OCI-LY1 (cell line): ENCODE data around the gene MYOZ3.
A peak's percentile ranks its signal among the peaks of the same experiment; 100 is the strongest.

Source experiments
- H2AFZ ChIP-seq: fragments of 200-600 bp; sonication (generic), shearing (Covaris generic); 2 replicates; pipeline ENCODE4 v1.6.0; 2014; ENCODE audit warnings: antibody characterized with exemption, mild to moderate bottlenecking, low read length
- H3F3A ChIP-seq: fragments of 200-600 bp; sonication (generic), shearing (Covaris generic); 2 replicates; pipeline ENCODE4 v1.6.0; 2014; ENCODE audit warnings: mild to moderate bottlenecking, antibody characterized with exemption, low read length, moderate library complexity; ENCODE audit not compliant: insufficient read depth
- H3K27ac ChIP-seq: fragments of 200-600 bp; sonication (generic); 2 replicates; pipeline ENCODE4 v1.5.1; 2014; ENCODE audit warnings: low read length, mixed run types, mild to moderate bottlenecking, low read depth; ENCODE audit not compliant: poor library complexity, severe bottlenecking
- H3K27me3 ChIP-seq: fragments of 200-600 bp; sonication (generic); 2 replicates; pipeline ENCODE4 v1.6.0; 2014; ENCODE audit warnings: antibody characterized with exemption, mild to moderate bottlenecking, low read length, moderate library complexity; ENCODE audit not compliant: insufficient read depth
- H3K36me3 ChIP-seq: fragments of 200-600 bp; sonication (generic); 2 replicates; pipeline ENCODE4 v1.6.1; 2014; ENCODE audit warnings: mild to moderate bottlenecking, antibody characterized with exemption, low read length, moderate library complexity, mixed read lengths; ENCODE audit not compliant: insufficient read depth
- H3K4me1 ChIP-seq: fragments of 200-600 bp; sonication (generic); 2 replicates; pipeline ENCODE4 v1.5.1; 2014; ENCODE audit warnings: mild to moderate bottlenecking, low read length, moderate library complexity; ENCODE audit not compliant: insufficient read depth, severe bottlenecking
- H3K4me2 ChIP-seq: fragments of 200-600 bp; sonication (generic), shearing (Covaris generic); 2 replicates; pipeline ENCODE4 v1.6.1; 2014; ENCODE audit warnings: low read length
- H3K4me3 ChIP-seq: fragments of 200-600 bp; sonication (generic); 2 replicates; pipeline ENCODE4 v1.5.1; 2014; ENCODE audit warnings: low read length, low read depth, mild to moderate bottlenecking, mixed read lengths; ENCODE audit not compliant: poor library complexity, severe bottlenecking
- H3K79me2 ChIP-seq: fragments of 200-600 bp; shearing (Covaris generic); 2 replicates; pipeline ENCODE4 v1.6.1; 2016; ENCODE audit warnings: mixed run types, low read length, mixed read lengths; ENCODE audit not compliant: insufficient read depth
- H3K9ac ChIP-seq: fragments of 200-600 bp; sonication (generic), shearing (Covaris generic); 2 replicates; pipeline ENCODE4 v1.6.1; 2014; ENCODE audit warnings: mild to moderate bottlenecking, low read length, mixed read lengths
- H3K9me2 ChIP-seq: fragments of 200-600 bp; sonication (generic), shearing (Covaris generic); 2 replicates; pipeline ENCODE4 v1.6.1; 2014; ENCODE audit warnings: low read depth, mild to moderate bottlenecking, low read length, mixed read lengths
- H3K9me3 ChIP-seq: fragments of 200-600 bp; shearing (Covaris generic); 2 replicates; pipeline ENCODE4 v1.6.1; 2014; ENCODE audit warnings: low read length, mixed read lengths
- H4K20me1 ChIP-seq: fragments of 200-600 bp; sonication (generic), shearing (Covaris generic); 2 replicates; pipeline ENCODE4 v1.6.0; 2016; ENCODE audit warnings: mild to moderate bottlenecking, low read length; ENCODE audit not compliant: insufficient read depth
- CTCF ChIP-seq: fragments of 200-600 bp; sonication (generic), shearing (Covaris generic); IDR thresholded peaks from 2 replicates; pipeline ENCODE4 v1.5.1; 2017; ENCODE audit warnings: mild to moderate bottlenecking, antibody characterized with exemption, low read length, moderate library complexity, mixed read lengths
- EZH2 ChIP-seq: fragments of 200-600 bp; sonication (generic), shearing (Covaris generic); IDR thresholded peaks from 2 replicates; pipeline ENCODE4 v1.8.0; 2017; ENCODE audit warnings: borderline replicate concordance, mixed run types, mild to moderate bottlenecking, antibody characterized with exemption, low read length, moderate library complexity, mixed read lengths

MYOZ3 gene

DNA sequence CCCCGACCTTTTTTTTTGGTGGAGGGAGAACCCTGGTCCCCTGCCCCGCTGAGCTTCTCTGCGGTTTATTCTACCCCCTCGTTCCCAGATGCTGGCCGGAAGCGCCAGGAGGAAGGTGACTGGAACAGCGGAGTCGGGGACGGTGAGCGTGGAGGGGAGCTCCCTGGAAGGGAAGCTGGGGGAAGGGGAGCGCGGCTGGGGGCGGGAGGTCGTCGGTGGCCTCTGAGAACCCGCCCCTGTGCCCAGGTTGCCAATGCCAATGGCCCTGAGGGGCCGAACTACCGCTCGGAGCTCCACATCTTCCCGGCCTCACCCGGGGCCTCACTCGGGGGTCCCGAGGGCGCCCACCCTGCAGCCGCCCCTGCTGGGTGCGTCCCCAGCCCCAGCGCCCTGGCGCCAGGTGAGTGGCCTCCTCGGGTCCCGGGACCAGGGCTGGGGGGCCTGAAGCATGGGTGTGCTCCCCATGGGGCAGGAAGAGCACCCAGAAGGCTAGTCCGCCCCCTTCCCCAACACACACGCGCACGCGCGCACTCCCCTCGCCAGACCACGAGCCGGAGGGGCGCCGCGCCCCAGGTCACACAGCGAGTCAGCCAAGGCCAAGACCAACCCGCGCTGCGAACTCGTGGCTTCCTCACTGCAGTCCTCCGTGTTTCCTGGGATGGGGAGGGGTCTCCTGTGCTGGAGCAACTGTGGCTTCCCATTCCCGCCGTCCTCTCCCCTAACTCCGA is 10.6 kb downstream of the MYOZ3 start:
- H3K9me2 ChIP-seq: no peaks in the 10 kb centered on the region
- TF ChIP-seq CTCF (no peak), EZH2 (no peak)
- H2AFZ ChIP-seq: no peak overlapping the region
- no peaks in the 10 kb centered on the region for H3K79me2 ChIP-seq
- no peaks in the 10 kb centered on the region for H3K9me3 ChIP-seq
- H3K27me3 ChIP-seq: peaks cover 6% of the 10 kb centered on the region; the same call in 1 of the 2 replicates
- H3K27ac ChIP-seq: no peak overlapping the region
- peak overlapping the region; percentile 7 for H3K4me3 ChIP-seq
- no peaks in the 10 kb centered on the region for H4K20me1 ChIP-seq
- H3K36me3 ChIP-seq: no peaks in the 10 kb centered on the region
- H3K4me2 ChIP-seq: peak overlapping the region; percentile 19; the same call in 1 of the 2 replicates
- H3F3A ChIP-seq: no peaks in the 10 kb centered on the region
- no peak overlapping the region for H3K9ac ChIP-seq
- H3K4me1 ChIP-seq: no peaks in the 10 kb centered on the region

DNA sequence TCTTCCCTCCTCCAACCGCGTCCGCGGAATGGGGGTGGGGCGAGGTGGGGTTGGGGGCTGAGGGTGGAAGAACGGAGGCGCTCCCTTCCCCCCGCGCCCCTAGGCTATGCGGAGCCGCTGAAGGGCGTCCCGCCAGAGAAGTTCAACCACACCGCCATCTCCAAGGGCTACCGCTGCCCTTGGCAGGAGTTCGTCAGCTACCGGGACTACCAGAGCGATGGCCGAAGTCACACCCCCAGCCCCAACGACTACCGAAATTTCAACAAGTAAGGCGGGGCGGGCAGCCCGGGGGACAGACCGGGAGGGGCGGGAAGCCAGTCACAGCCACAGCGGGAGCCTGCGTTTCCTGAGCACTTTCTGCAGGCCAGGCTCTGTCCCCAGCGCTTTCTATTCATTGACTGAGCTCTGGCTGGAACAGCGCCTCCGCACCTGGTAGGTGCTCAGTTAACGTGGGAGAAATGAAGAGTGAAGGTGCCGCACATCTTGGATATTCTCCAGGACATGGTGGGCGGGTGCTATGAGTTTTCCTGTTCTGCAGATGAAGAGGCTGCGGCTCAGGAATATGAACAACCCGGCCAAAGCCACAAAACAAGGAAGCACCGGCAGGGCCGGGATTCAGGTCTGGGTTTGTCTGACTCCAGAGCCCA is 11.3 kb downstream of the MYOZ3 start:
- H3K27me3 ChIP-seq: peaks cover 6% of the 10 kb centered on the region; the same call in 1 of the 2 replicates
- H2AFZ ChIP-seq: no peak overlapping the region
- H3K9me2 ChIP-seq: no peaks in the 10 kb centered on the region
- TF ChIP-seq EZH2 (no peak), CTCF (no peak)
- H3K4me2 ChIP-seq: peak overlapping the region; percentile 19; the same call in 1 of the 2 replicates
- H3F3A ChIP-seq: no peaks in the 10 kb centered on the region
- no peaks in the 10 kb centered on the region for H3K4me1 ChIP-seq
- H3K79me2 ChIP-seq: no peaks in the 10 kb centered on the region
- H3K27ac ChIP-seq: no peak overlapping the region
- no peaks in the 10 kb centered on the region for H3K9me3 ChIP-seq
- no peak overlapping the region for H3K9ac ChIP-seq
- no peaks in the 10 kb centered on the region for H3K36me3 ChIP-seq
- H3K4me3 ChIP-seq: peak overlapping the region; percentile 7
- no peaks in the 10 kb centered on the region for H4K20me1 ChIP-seq

- Histone ChIP-seq H3K9ac (no peak overlapping the region), H3K9me3 (no peaks in the 10 kb centered on the region), H3F3A (no peaks in the 10 kb centered on the region), H3K36me3 (no peaks in the 10 kb centered on the region), H3K9me2 (no peaks in the 10 kb centered on the region), H3K79me2 (no peaks in the 10 kb centered on the region), H3K27me3 (peaks cover 6% of the 10 kb centered on the region; the same call in 1 of the 2 replicates), H3K27ac (no peak overlapping the region), H3K4me2 (no peak overlapping the region), H2AFZ (no peak overlapping the region), H4K20me1 (no peaks in the 10 kb centered on the region), H3K4me1 (no peaks in the 10 kb centered on the region), H3K4me3 (no peak overlapping the region)
- TF ChIP-seq CTCF: no peak
These were observed 11.8 kb downstream of the MYOZ3 start for GRCh38 chr5:150672884-150673275.
